OCI-LY1 (cell line): ENCODE data around the gene EBF4.

ENCODE experiments used
- EZH2 ChIP-seq: fragments of 200-600 bp; sonication (generic), shearing (Covaris generic); IDR thresholded peaks from 2 replicates; pipeline ENCODE4 v1.8.0; 2017; ENCODE audit warnings: borderline replicate concordance, mixed run types, mild to moderate bottlenecking, antibody characterized with exemption, low read length, moderate library complexity, mixed read lengths
- TF ChIP-seq, protein P1 (sequence below): fragments of 200-600 bp; sonication (generic), shearing (Covaris generic); IDR thresholded peaks from 2 replicates; pipeline ENCODE4 v1.5.1; 2017; ENCODE audit warnings: mild to moderate bottlenecking, antibody characterized with exemption, low read length, moderate library complexity, mixed read lengths

DNA sequence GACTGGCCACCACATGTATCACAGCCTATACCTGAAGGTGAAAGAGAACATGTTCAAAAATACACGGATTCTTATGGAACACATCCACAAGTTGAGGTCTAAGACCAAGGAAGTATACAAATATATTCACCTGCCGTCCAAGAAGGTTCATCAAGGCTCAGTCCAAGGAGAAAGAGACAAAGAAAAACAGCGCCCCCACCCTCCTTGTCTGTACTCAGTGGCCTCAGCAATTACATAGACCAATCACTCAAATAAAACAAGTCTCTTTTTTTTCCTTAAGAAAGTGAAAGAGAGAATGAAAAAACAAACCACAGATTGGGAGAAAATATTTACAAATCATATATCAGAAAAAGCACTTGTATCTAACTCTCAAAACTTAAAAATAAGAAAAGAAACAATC, 88.4 kb downstream of the EBF4 start:
- TF ChIP-seq, protein P1, sequence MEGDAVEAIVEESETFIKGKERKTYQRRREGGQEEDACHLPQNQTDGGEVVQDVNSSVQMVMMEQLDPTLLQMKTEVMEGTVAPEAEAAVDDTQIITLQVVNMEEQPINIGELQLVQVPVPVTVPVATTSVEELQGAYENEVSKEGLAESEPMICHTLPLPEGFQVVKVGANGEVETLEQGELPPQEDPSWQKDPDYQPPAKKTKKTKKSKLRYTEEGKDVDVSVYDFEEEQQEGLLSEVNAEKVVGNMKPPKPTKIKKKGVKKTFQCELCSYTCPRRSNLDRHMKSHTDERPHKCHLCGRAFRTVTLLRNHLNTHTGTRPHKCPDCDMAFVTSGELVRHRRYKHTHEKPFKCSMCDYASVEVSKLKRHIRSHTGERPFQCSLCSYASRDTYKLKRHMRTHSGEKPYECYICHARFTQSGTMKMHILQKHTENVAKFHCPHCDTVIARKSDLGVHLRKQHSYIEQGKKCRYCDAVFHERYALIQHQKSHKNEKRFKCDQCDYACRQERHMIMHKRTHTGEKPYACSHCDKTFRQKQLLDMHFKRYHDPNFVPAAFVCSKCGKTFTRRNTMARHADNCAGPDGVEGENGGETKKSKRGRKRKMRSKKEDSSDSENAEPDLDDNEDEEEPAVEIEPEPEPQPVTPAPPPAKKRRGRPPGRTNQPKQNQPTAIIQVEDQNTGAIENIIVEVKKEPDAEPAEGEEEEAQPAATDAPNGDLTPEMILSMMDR: peak; percentile 20; the same call in 1 of the 2 replicates
- no peak for TF ChIP-seq EZH2
